NCI-H187 treated with DMSO at 0.1 percent for 48 hours (cell line): ENCODE data around the gene CYGB.

Experiments
- DNase-seq: peaks from one replicate; lab custom pipeline; 2025; lab: John Stamatoyannopoulos, UW

Gene CYGB

GRCh38 chr17:76537578-76538280 is at the start of gene CYGB:
CYGB (minus strand) TSS chr17:76537709; CDS start chr17:76537542, 167 bp downstream.
- no peak for DNase-seq

DNA sequence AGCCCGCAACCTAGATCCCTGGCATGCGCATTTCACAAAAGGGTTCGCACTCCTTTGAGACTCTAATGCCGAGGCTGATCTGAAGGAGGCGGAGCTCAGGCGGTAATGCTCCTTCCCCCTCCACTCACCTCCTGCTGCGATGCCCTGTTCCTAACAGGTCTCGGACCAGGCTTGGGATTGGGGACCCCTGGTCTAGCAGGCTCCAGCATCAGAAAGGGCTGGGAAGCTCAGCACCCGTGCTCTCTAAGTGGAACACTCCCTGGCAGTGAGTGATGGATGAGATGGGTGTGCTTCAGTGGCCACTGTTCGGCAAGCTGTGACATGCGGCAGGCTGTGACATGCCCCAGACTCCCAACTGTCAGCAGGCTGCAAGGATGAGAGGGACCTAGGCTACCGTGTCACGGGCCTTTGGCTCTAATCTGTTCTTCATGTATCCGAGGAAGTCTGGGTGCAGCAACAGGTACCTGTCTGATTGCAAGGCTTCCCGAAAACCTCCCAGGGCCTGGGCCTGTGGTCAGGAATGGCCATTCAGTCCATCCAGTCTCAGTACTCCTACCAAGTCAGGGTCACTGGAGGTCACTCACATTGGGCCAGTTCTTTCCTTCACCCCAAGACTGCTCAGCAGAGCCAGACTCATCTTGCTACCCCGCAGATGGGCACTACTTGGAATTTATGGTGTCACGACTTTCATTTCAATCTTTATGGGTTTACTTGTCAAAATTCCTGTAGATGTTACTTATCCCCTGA is 49.4 kb upstream of the CYGB start:
- peak; percentile 94 for DNase-seq

- no peak for DNase-seq
These were observed 48.4 kb upstream of the CYGB start, which contains the start of gene ST6GALNAC2 for GRCh38 chr17:76585649-76586593. ST6GALNAC2 (minus strand) TSS chr17:76585860; CDS start chr17:76585808, 52 bp downstream.

DNA sequence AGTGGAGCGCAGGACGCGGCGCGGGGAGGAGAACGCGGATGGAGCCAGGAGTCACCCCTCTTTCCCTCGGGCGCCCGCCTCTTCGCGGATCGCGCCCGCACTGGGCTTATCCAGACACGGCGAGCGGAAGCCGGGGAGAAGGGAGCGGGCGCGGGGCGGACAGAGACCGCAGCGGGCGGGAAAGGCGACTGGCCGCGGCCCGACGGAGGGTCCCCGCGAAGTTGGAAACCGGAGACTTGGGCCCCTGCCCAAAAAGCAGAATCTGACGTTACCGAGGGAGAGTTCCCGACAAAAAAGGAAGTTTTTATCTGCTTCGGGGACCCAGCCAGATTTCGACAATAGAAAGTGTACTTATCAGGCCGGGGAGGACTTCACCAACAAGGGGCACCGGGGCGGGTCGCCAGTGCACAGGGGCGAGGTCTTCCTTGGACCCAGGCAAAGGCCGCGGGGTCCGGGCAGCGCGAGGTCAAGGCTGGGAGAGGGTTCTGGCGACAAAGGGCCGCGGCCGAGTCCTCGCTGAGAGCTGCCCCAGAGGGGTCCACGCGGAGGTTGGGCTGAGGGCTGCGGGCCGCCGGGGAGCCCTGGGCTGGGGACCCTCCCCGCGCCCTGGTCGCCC is 47.6 kb upstream of the CYGB start:
- DNase-seq, result no peak

- DNase-seq, result no peak
These were observed 47.0 kb upstream of the CYGB start for GRCh38 chr17:76584427-76585032.

- DNase-seq, result no peak
These were observed 45.2 kb upstream of the CYGB start for GRCh38 chr17:76582660-76583059.

DNA sequence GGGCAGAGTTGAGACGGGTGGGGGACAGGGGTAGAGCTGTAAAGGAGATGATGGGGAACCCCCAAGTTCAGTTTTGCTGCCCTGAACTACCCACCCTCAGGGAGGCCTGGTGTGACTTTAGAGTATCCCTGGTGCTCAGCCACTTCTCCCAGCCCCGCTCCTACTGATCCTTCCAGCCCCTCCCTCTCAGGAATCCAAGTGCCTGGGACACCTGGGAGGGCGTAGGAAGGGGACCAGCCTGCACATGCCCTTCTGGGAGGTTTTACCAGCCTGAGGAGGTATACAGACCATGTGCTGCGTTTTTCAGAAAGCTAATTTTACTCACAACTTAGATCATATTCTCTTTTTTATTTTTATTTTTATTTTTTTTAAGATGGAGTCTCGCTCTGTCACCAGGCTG is 44.0 kb upstream of the CYGB start:
- DNase-seq, result no peak

- DNase-seq, result no peak
These were observed 41.8 kb upstream of the CYGB start for GRCh38 chr17:76579281-76579680.

GRCh38 chr17:76578376-76578775 is 40.9 kb upstream of the CYGB start:
- DNase-seq, result no peak

DNA sequence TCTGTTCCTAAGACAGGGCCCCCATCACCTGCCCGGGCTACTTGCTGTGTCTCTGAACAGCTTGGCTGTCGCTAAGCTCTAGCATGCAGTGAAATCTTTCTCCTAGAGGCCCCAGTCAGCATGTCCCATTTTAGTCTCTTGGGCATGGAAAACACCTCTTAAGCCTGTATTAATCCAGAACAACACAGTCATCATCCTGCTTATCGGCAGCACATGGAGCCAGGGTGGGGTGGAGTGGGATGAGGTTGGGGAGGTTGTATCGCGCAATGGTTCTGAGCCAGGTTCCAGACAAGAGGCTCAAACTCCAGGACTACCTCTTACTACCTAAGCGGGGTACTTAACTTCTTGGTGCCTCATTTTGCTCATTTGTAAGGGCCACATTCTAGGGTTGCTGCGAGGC is 40.4 kb upstream of the CYGB start:
- DNase-seq, result no peak

- DNase-seq, result no peak
These were observed 38.7 kb upstream of the CYGB start for GRCh38 chr17:76576189-76576588.

GRCh38 chr17:76575570-76575969 is 38.1 kb upstream of the CYGB start:
- DNase-seq, result no peak

GRCh38 chr17:76574166-76574565 is 36.7 kb upstream of the CYGB start:
- DNase-seq, result no peak

- no peak for DNase-seq
These were observed 35.6 kb upstream of the CYGB start for GRCh38 chr17:76573096-76573495.

GRCh38 chr17:76572201-76572910 is 34.8 kb upstream of the CYGB start:
- no peak for DNase-seq

DNA sequence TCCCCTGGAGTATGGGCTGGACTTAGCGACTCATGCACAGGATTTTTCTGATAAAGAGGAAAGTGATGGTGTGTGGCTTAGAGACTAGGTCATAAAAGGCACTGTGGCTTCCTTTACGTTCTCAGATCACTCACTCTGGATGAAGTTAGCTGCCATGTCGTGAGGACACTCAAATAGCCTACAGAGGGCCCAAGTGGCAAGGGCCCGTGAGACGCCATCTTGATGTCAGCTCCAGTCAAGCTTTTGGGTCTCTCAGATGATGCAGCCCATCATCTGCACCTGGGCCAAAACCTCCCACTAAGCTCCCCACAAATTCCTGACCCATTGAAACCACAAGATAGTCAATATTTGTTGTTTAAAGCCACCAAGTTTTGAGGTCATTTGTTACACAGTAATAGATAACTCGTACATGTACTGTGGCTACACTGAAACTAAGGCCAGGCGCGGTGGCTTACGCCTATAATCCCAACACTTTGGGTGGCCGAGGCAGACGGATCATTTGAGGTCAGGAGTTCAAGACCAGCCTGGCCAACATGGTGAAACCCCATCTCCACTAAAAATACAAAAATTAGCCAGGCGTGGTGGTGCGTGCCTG is 33.5 kb upstream of the CYGB start:
- DNase-seq, result no peak

GRCh38 chr17:76570457-76570856 is 32.9 kb upstream of the CYGB start:
- DNase-seq, result no peak

DNA sequence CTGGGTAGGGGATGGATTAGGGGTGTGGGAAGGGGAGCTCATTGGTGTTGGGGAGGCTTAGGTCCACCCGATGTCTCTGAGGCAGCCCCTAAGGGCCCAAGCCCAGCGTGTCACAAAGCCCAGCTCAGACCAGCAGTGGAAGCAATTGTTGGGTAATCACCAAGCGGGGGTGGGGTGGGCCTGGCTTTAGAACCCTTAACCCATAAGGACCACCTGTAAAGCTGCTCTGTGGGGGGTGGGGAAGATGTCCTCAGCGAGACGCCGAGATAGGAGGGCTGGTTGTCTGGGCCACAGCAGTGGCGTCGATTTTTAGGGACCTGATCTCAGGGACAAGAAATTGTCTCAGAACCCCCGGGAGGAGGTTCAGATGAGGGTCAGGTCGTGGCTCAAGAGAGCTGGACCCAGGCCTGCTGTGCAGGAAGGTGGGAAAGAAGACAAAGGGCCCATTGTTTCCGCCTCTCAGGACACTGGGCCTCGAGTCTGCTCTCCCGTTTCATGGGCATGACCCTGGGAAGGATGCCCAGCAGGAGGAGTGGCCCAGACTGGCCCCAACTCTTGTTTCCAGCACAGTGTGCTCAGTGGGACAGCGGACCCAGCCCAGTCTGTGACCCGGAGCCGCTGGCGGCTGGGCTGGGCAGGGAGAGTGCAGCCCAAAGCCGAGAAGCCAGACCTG is 32.2 kb upstream of the CYGB start:
- DNase-seq, result no peak

- DNase-seq, result no peak
These were observed 31.3 kb upstream of the CYGB start for GRCh38 chr17:76568811-76569221.
